Measurements from ENCODE around the gene MYO1E. TPM values are rescaled to one million over a fixed set of nuclear protein-coding genes. Genes with fewer than 3 reads are reported as not detected.

The MYO1E gene
- total and polyA plus RNA-seq, 4 donors = 20.9 to 84.2 (median 52.4) TPM

GRCh38 chr15:59289574-59289973, 83.1 kb downstream of the MYO1E start:
- DNase-seq (no peak), ATAC-seq (ENCODE audit: insufficient read depth, low FRiP score) (no peak)
- peaks cover 0 to 1% (median 0%) of the 10 kb centered on the region in 4 donors for H3K9me3 ChIP-seq (ENCODE audit: control insufficient read depth in 4 of 4, insufficient read depth in 3 of 4, low read length in 3 of 4)
- H3K9ac ChIP-seq (ENCODE audit: insufficient read depth in 1 of 2, low read length in 2 of 2) = no peak overlapping the region
- no peaks in the 10 kb centered on the region for H3K36me3 ChIP-seq (ENCODE audit: control insufficient read depth in 4 of 4, insufficient read depth in 4 of 4, low read length in 4 of 4)
- H3K4me1 ChIP-seq (ENCODE audit: control insufficient read depth in 5 of 5, insufficient read depth in 5 of 5, low read length in 5 of 5) = peaks cover 0 to 11% (median 0%) of the 10 kb centered on the region in 5 donors
- H3K27ac ChIP-seq (ENCODE audit: low read depth in 1 of 2, low read length in 1 of 2) = no peak overlapping the region
- no peak overlapping the region for H3K4me3 ChIP-seq
- TF ChIP-seq CTCF (IDR thresholded peaks at IDR 0.05; ENCODE audit: control extremely low read depth, extremely low read depth) = no peak
- H3K27me3 ChIP-seq (ENCODE audit: control insufficient read depth in 3 of 3, insufficient read depth in 3 of 3, low read length in 2 of 3) = no peaks in the 10 kb centered on the region

GRCh38 chr15:59283717-59284391, 88.8 kb downstream of the MYO1E start:
- 74 to 85% methylated on average over 7 of the region's 7 CpGs for WGBS, 2 donors

GRCh38 chr15:59282515-59283337, 89.9 kb downstream of the MYO1E start:
- H3K4me1 ChIP-seq (ENCODE audit: control insufficient read depth in 5 of 5, insufficient read depth in 5 of 5, low read length in 5 of 5) = peaks cover 0 to 5% (median 0%) of the 10 kb centered on the region in 5 donors

More at GRCh38 chr15:59283717-59284391, 88.8 kb downstream of the MYO1E start:
- H3K9ac ChIP-seq (ENCODE audit: insufficient read depth in 1 of 2, low read length in 2 of 2) = no peak overlapping the region
- H3K4me3 ChIP-seq = no peak overlapping the region
- TF ChIP-seq CTCF (IDR thresholded peaks at IDR 0.05; ENCODE audit: control extremely low read depth, extremely low read depth) = no peak
- H3K27ac ChIP-seq (ENCODE audit: low read depth in 1 of 2, low read length in 1 of 2) = no peak overlapping the region
- no peaks in the 10 kb centered on the region for H3K27me3 ChIP-seq (ENCODE audit: control insufficient read depth in 3 of 3, insufficient read depth in 3 of 3, low read length in 2 of 3)
- peaks cover 0 to 5% (median 0%) of the 10 kb centered on the region in 5 donors for H3K4me1 ChIP-seq (ENCODE audit: control insufficient read depth in 5 of 5, insufficient read depth in 5 of 5, low read length in 5 of 5)
- ATAC-seq (ENCODE audit: insufficient read depth, low FRiP score) (no peak), DNase-seq (no peak)
- peaks cover 0 to 1% (median 0%) of the 10 kb centered on the region in 4 donors for H3K9me3 ChIP-seq (ENCODE audit: control insufficient read depth in 4 of 4, insufficient read depth in 3 of 4, low read length in 3 of 4)
- no peaks in the 10 kb centered on the region for H3K36me3 ChIP-seq (ENCODE audit: control insufficient read depth in 4 of 4, insufficient read depth in 4 of 4, low read length in 4 of 4)

More at GRCh38 chr15:59282515-59283337, 89.9 kb downstream of the MYO1E start:
- peak in 1 of 3 donors; percentile 9 for DNase-seq
- no peaks in the 10 kb centered on the region for H3K27me3 ChIP-seq (ENCODE audit: control insufficient read depth in 3 of 3, insufficient read depth in 3 of 3, low read length in 2 of 3)
- WGBS, 2 donors = 87 to 91% methylated on average over 12 to 14 of the region's 14 CpGs
- no peak overlapping the region for H3K27ac ChIP-seq (ENCODE audit: low read depth in 1 of 2, low read length in 1 of 2)
- no peak for ATAC-seq (ENCODE audit: insufficient read depth, low FRiP score)
- no peak overlapping the region for H3K9ac ChIP-seq (ENCODE audit: insufficient read depth in 1 of 2, low read length in 2 of 2)
- H3K36me3 ChIP-seq (ENCODE audit: control insufficient read depth in 4 of 4, insufficient read depth in 4 of 4, low read length in 4 of 4) = no peaks in the 10 kb centered on the region
- TF ChIP-seq CTCF (IDR thresholded peaks at IDR 0.05; ENCODE audit: control extremely low read depth, extremely low read depth) = no peak
- peaks cover 0 to 1% (median 0%) of the 10 kb centered on the region in 4 donors for H3K9me3 ChIP-seq (ENCODE audit: control insufficient read depth in 4 of 4, insufficient read depth in 3 of 4, low read length in 3 of 4)
- no peak overlapping the region for H3K4me3 ChIP-seq

All from lung (tissue), 12 donors.